ENCODE results near the gene CTDSP1.

CTDSP1 gene

GRCh38 chr2:218369330-218369729 lies 30.3 kb upstream of the CTDSP1 start:
- no peak for TF ChIP-seq CTCF (IDR thresholded peaks at IDR 0.05; ENCODE audit: low read depth, low read length, missing control alignments)
- no peak overlapping the region for H3K4me3 ChIP-seq (replicated peaks; ENCODE audit: low read depth, low read length)
- no peak for DNase-seq (ENCODE audit: extremely low read depth, low read depth)

- TF ChIP-seq CTCF (IDR thresholded peaks at IDR 0.05; ENCODE audit: low read depth, low read length, missing control alignments), result no peak
- no peak overlapping the region for H3K4me3 ChIP-seq (replicated peaks; ENCODE audit: low read depth, low read length)
- no peak for DNase-seq (ENCODE audit: extremely low read depth, low read depth)
Observed at GRCh38 chr2:218370410-218371063, 29.1 kb upstream of the CTDSP1 start.

GRCh38 chr2:218371983-218372350 lies 27.7 kb upstream of the CTDSP1 start:
- no peak overlapping the region for H3K4me3 ChIP-seq (replicated peaks; ENCODE audit: low read depth, low read length)
- no peak for TF ChIP-seq CTCF (IDR thresholded peaks at IDR 0.05; ENCODE audit: low read depth, low read length, missing control alignments)
- no peak for DNase-seq (ENCODE audit: extremely low read depth, low read depth)

- no peak overlapping the region for H3K4me3 ChIP-seq (replicated peaks; ENCODE audit: low read depth, low read length)
- DNase-seq (ENCODE audit: extremely low read depth, low read depth), result no peak
- TF ChIP-seq CTCF (IDR thresholded peaks at IDR 0.05; ENCODE audit: low read depth, low read length, missing control alignments), result no peak
Observed at GRCh38 chr2:218374795-218375194, 24.9 kb upstream of the CTDSP1 start.

GRCh38 chr2:218375212-218375611 lies 24.5 kb upstream of the CTDSP1 start:
- no peak overlapping the region for H3K4me3 ChIP-seq (replicated peaks; ENCODE audit: low read depth, low read length)
- no peak for TF ChIP-seq CTCF (IDR thresholded peaks at IDR 0.05; ENCODE audit: low read depth, low read length, missing control alignments)
- no peak for DNase-seq (ENCODE audit: extremely low read depth, low read depth)

GRCh38 chr2:218378053-218378452 lies 21.6 kb upstream of the CTDSP1 start:
- no peak for DNase-seq (ENCODE audit: extremely low read depth, low read depth)
- TF ChIP-seq CTCF (IDR thresholded peaks at IDR 0.05; ENCODE audit: low read depth, low read length, missing control alignments), result no peak
- no peak overlapping the region for H3K4me3 ChIP-seq (replicated peaks; ENCODE audit: low read depth, low read length)

- no peak for TF ChIP-seq CTCF (IDR thresholded peaks at IDR 0.05; ENCODE audit: low read depth, low read length, missing control alignments)
- no peak within 1 kb of the TSS for H3K4me3 ChIP-seq (replicated peaks; ENCODE audit: low read depth, low read length)
- no peak for DNase-seq (ENCODE audit: extremely low read depth, low read depth)
Observed at GRCh38 chr2:218381916-218382366, 17.7 kb upstream of the CTDSP1 start, which contains the start of gene SLC11A1. Gene SLC11A1, plus strand, starts transcription at chr2:218382273. Its CDS starts 96 bp downstream, at chr2:218382369.

Measured in HFF-Myc (cell line).